GM12878 (cell line): ENCODE data around the gene DFFB. TPM values are rescaled to one million over a fixed set of nuclear protein-coding genes. Genes with fewer than 3 reads are reported as not detected.

Experiments used
- ATAC-seq: fragments of 200-7000 bp; cut with Tn5 transposase; 3 replicates; pipeline ENCODE4 v1.9.1; 2020; ENCODE audit warnings: mild to moderate bottlenecking, moderate library complexity
- BruUV-seq: library from RNA; stranded (reverse); fragments of 400-500 nt; replicated peaks from 2 replicates; lab custom pipeline; 2021; lab: Mats Ljungman, UMichigan
- CTCF ChIA-PET: fragments of 300-600 bp; sonication (Branson Sonifier 250); formaldehyde crosslinking; extraction: SDS; loops from one replicate; lab custom pipeline; 2021; ENCODE audit warnings: inconsistent platforms; lab: Yijun Ruan, JAX
- POLR2A ChIA-PET: fragments of 350-600 bp; formaldehyde crosslinking; extraction: SDS; loops from one replicate; lab custom pipeline; 2021; ENCODE audit warnings: inconsistent platforms; lab: Charles Lee
- RAD21 ChIA-PET: fragments of 300-600 bp; sonication (Branson Sonifier 250); formaldehyde crosslinking; loops from one replicate; lab custom pipeline; 2023; ENCODE audit warnings: antibody characterized with exemption; ENCODE audit not compliant: unreplicated experiment; lab: Charles Lee
- SMC1A ChIA-PET: fragments of 300-600 bp; sonication (Branson Sonifier 250); formaldehyde crosslinking; loops from one replicate; lab custom pipeline; 2023; ENCODE audit not compliant: unreplicated experiment, uncharacterized antibody; lab: Charles Lee
- DNase-seq: peaks from one replicate; pipeline ENCODE4 v3.0.0-alpha.2; 2011; ENCODE audit warnings: low read depth, low spot score
- FAIRE-seq: peaks from 3 replicates; lab custom pipeline; 2011; peaks lifted over from hg19 to GRCh38; lab: Jason Lieb, UNC
- H2AFZ ChIP-seq: 2 replicates; pipeline ENCODE4 v1.6.0; 2011; ENCODE audit warnings: low read depth, low read length, control low read depth; ENCODE audit not compliant: control insufficient read depth
- H3K27ac ChIP-seq: 2 replicates; pipeline ENCODE4 v1.5.1; 2011; ENCODE audit warnings: control low read depth; ENCODE audit not compliant: control insufficient read depth, insufficient read depth
- H3K27me3 ChIP-seq, 2 experiments: replicated peaks in 1 of 2; 2 replicates each; pipeline versions ENCODE4 v1.6.0 to v1.6.1; 2011; ENCODE audit warnings: low read length in 1 of 2; ENCODE audit not compliant: control insufficient read depth in 2 of 2, insufficient read depth in 2 of 2
- H3K36me3 ChIP-seq, 2 experiments: 2 replicates each; pipeline ENCODE4 v1.5.1; 2011; ENCODE audit warnings: low read length in 1 of 2; ENCODE audit not compliant: control insufficient read depth in 2 of 2, insufficient read depth in 2 of 2
- H3K4me1 ChIP-seq: 2 replicates; pipeline ENCODE4 v1.6.1; 2011; ENCODE audit warnings: mild to moderate bottlenecking, low read length, moderate library complexity, mixed read lengths; ENCODE audit not compliant: control insufficient read depth, insufficient read depth
- H3K4me2 ChIP-seq: 2 replicates; pipeline ENCODE4 v1.6.0; 2011; ENCODE audit warnings: control low read depth; ENCODE audit not compliant: control insufficient read depth, insufficient read depth
- H3K4me3 ChIP-seq: fragments of 200-600 bp; sonication (generic); 2 replicates; pipeline ENCODE4 v1.5.1; 2016
- H3K79me2 ChIP-seq: 2 replicates; pipeline ENCODE4 v1.6.0; 2011; ENCODE audit warnings: low read length; ENCODE audit not compliant: control insufficient read depth, insufficient read depth
- H3K9ac ChIP-seq: 2 replicates; pipeline ENCODE4 v1.8.0; 2011; ENCODE audit warnings: low read length, control low read depth, mixed read lengths; ENCODE audit not compliant: control insufficient read depth, insufficient read depth
- H3K9me3 ChIP-seq: replicated peaks from 3 replicates; pipeline ENCODE4 v1.5.1; 2011; ENCODE audit warnings: mild to moderate bottlenecking, low read length; ENCODE audit not compliant: control insufficient read depth, insufficient read depth
- H4K20me1 ChIP-seq: 2 replicates; pipeline ENCODE4 v1.6.0; 2011; ENCODE audit not compliant: control insufficient read depth, insufficient read depth
- CBFB ChIP-seq: IDR thresholded peaks from 2 replicates; pipeline ENCODE4 v1.6.1; 2016; ENCODE audit warnings: antibody characterized with exemption, low read depth
- EGR1 ChIP-seq, 2 experiments: IDR thresholded peaks; 1 replicate in 1 of 2; 2 replicates in 1 of 2; pipeline ENCODE4 v1.6.1; 2011 to 2012; ENCODE audit warnings: low read depth in 2 of 2, low read length in 2 of 2, borderline replicate concordance in 1 of 2, mild to moderate bottlenecking in 1 of 2, moderate library complexity in 1 of 2
- FOXK2 ChIP-seq: fragments of 450-650 bp; IDR thresholded peaks from 2 replicates; pipeline ENCODE4 v1.6.1; 2017; ENCODE audit warnings: mild to moderate bottlenecking, moderate library complexity
- WGBS: methylation state at CpG from one replicate; pipeline ENCODE4 v1.1.6; 2016; ENCODE audit warnings: low lambda C conversion rate; ENCODE audit not compliant: insufficient replicate concordance, insufficient coverage; ENCODE audit errors: missing lambda C conversion rate; 5-methylcytosine and 5-hydroxymethylcytosine counted together
- in situ Hi-C: fragments of 300-500 bp; cut with MboI; formaldehyde crosslinking; loops from 9 replicates; pipeline ENCODE4 v1.14.3; 2018; ENCODE audit warnings: mixed read lengths
- intact Hi-C: fragments of 100-400 bp; cut with micrococcal nuclease; formaldehyde crosslinking; loops from one replicate; pipeline ENCODE4 v1.14.2; 2022; ENCODE audit not compliant: unreplicated experiment
- polyA plus RNA-seq, 11 experiments: library from polyadenylated mRNA; depleted of rRNA in 4 of 11; unstranded in 6 of 11; stranded (reverse) in 5 of 11; fragments of >200 nt; fragmentation: Nextera tagmentation in 4 of 11; fragmentation: Illumina TruSeq in 1 of 11; extraction: Ambion mirVana in 4 of 11; extraction: Trizol in 1 of 11; gene quantifications; 1 replicate in 1 of 11; 2 replicates in 10 of 11; pipeline versions ENCODE4 v1.2.1 to v1.2.3, GENCODE V29; 2011 to 2016; ENCODE audit warnings: inconsistent platforms in 2 of 11, missing spikeins in 2 of 11, low read depth in 1 of 11
- total RNA-seq, 4 experiments: library from RNA; depleted of rRNA in 3 of 4; stranded (reverse); fragments of >200 nt in 3 of 4; fragmentation: Illumina TruSeq in 1 of 4; extraction: Trizol in 1 of 4; gene quantifications; 2 replicates each; pipeline versions ENCODE4 v1.2.1 to v1.2.3, GENCODE V29; 2013 to 2021
- TF ChIP-seq, protein P1 (sequence below): IDR thresholded peaks from 2 replicates; pipeline ENCODE4 v1.6.1; 2012; ENCODE audit warnings: mild to moderate bottlenecking, low read depth, low read length

Gene DFFB
- total and polyA plus RNA-seq, 10 of the 15 experiments (the other 5 are each of a cell fraction or from before 2014, with no cell fraction given): 2.7 to 10.7 (median 6.5) TPM

DNA sequence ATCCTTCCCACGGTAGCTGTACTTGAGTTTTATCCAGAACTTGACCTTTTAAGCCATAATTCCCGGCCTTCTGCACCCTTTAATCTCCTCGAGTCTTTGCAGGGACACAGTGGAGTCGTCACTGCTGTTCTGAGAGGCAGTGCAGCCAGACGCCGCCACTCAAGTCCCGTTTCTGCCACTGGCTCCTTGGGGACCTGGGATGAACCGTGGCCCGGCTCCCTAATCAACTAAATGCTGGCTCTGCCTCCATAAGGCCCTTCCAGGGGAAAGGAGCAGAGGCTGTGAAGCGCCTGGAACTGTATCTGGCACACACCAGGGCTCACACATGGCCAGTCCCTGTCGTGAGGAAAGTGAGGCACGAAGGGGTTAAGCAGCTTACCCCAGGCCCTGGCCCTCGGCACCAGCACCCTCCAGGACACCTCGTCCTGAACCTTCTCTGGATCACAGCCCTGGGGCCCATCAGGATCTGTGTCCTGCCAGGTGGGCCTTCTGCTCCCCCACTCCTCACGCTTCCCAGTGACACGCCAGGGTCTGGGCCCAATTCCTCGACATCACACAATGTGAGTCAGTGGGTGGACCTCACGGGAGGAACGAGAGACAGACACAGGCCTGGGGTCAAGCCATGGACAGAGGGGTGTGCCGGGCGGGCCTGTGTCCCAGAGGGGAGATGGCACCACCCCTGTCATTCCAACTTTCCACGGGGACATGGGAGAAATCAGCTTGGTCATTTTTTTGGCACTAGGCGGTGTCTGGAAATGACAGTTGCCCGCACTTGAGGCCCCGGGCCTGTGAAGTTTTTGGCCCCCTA is 66.3 kb downstream of the DFFB start:
- H3K36me3 ChIP-seq: no peaks in the 10 kb centered on the region
- H3K27me3 ChIP-seq: no peaks in the 10 kb centered on the region; a peak in 1 of 4 replicates
- no peaks in the 10 kb centered on the region for H4K20me1 ChIP-seq
- no peak overlapping the region for H3K4me2 ChIP-seq
- intact Hi-C loops: no loop called here
- no TSS peak for BruUV-seq
- H3K4me1 ChIP-seq: no peaks in the 10 kb centered on the region
- H2AFZ ChIP-seq: no peak overlapping the region
- 48% methylated on average over 25 of the region's 25 CpGs for WGBS
- H3K4me3 ChIP-seq: no peak overlapping the region
- DNase-seq (no peak), ATAC-seq (no peak), FAIRE-seq (no peak)
- no peaks in the 10 kb centered on the region for H3K79me2 ChIP-seq
- TF ChIP-seq CBFB (no peak), FOXK2 (no peak), EGR1 (IDR thresholded peaks at IDR 0.05; ENCODE audit: borderline replicate concordance in 1 of 2, low read depth in 2 of 2, low read length in 2 of 2) (no peak)
- TF ChIP-seq, protein P1, sequence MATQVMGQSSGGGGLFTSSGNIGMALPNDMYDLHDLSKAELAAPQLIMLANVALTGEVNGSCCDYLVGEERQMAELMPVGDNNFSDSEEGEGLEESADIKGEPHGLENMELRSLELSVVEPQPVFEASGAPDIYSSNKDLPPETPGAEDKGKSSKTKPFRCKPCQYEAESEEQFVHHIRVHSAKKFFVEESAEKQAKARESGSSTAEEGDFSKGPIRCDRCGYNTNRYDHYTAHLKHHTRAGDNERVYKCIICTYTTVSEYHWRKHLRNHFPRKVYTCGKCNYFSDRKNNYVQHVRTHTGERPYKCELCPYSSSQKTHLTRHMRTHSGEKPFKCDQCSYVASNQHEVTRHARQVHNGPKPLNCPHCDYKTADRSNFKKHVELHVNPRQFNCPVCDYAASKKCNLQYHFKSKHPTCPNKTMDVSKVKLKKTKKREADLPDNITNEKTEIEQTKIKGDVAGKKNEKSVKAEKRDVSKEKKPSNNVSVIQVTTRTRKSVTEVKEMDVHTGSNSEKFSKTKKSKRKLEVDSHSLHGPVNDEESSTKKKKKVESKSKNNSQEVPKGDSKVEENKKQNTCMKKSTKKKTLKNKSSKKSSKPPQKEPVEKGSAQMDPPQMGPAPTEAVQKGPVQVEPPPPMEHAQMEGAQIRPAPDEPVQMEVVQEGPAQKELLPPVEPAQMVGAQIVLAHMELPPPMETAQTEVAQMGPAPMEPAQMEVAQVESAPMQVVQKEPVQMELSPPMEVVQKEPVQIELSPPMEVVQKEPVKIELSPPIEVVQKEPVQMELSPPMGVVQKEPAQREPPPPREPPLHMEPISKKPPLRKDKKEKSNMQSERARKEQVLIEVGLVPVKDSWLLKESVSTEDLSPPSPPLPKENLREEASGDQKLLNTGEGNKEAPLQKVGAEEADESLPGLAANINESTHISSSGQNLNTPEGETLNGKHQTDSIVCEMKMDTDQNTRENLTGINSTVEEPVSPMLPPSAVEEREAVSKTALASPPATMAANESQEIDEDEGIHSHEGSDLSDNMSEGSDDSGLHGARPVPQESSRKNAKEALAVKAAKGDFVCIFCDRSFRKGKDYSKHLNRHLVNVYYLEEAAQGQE: no peak
- H3K27ac ChIP-seq: no peak overlapping the region
- in situ Hi-C loops: no loop called here
- no peak overlapping the region for H3K9ac ChIP-seq
- no peaks in the 10 kb centered on the region; the same call in 2 of the 3 replicates for H3K9me3 ChIP-seq
- CTCF ChIA-PET: no interaction called here
- POLR2A ChIA-PET: no interaction called here
- SMC1A ChIA-PET: no interaction called here
- RAD21 ChIA-PET: no interaction called here
